ENCODE data around the gene AGAP1. TPM values are rescaled to one million over a fixed set of nuclear protein-coding genes. Genes with fewer than 3 reads are reported as not detected.
"Not testable (repeated sequence)": the region's sequence is repeated elsewhere in the genome, so short reads cannot be mapped to it uniquely, and the experiment has no call there.

Gene AGAP1
- total RNA-seq, 1 donor from 2014 or later: 13.5 TPM

GRCh38 chr2:235591231-235591730, 97.4 kb downstream of the AGAP1 start:
- DNase-seq (ENCODE audit: low spot score): no peak

DNA sequence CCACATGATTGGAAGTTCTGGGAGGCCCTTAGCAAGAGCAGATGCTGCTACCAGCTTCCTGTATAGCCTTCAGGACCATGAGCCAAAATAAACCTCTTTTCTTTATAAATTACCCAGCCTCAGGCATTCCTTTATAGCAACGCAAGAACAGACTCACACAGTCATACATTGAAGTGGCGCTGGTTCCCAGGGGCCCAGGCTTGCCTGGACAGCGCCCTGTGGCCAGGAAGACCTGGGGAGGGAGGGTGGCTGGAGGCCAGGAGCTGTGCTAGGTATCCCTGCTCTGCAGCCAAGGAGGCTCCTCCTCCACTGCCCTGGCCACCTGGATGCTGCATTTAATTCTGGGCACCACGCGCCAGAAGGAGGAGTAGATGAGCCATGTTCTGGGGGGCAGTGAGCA, 98.1 kb downstream of the AGAP1 start:
- no peak for DNase-seq (ENCODE audit: low spot score)

GRCh38 chr2:235592430-235592829, 98.6 kb downstream of the AGAP1 start:
- DNase-seq (ENCODE audit: low spot score): no peak

GRCh38 chr2:235592836-235593235, 99.0 kb downstream of the AGAP1 start:
- DNase-seq (ENCODE audit: low spot score): no peak

DNA sequence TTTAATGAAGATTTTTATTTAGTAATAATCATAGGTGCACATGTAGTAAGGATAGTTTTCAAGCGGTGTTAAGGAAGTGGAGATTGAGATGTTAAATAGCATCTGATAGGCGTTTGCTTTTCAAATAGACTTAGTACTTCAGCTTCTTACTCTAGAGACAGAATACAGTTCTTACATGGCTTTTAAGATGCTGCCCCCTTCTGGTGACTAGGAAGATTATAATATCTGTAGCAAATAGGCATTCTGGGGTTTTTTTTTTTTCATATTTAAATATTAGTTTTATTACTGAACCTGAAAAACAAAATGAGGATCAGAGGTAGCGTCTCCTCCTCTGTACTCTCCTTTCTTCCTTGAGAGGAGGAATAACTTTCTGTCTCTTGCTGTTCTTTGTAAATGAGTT, 100.2 kb downstream of the AGAP1 start:
- peak; percentile 63 for DNase-seq (ENCODE audit: low spot score)

DNA sequence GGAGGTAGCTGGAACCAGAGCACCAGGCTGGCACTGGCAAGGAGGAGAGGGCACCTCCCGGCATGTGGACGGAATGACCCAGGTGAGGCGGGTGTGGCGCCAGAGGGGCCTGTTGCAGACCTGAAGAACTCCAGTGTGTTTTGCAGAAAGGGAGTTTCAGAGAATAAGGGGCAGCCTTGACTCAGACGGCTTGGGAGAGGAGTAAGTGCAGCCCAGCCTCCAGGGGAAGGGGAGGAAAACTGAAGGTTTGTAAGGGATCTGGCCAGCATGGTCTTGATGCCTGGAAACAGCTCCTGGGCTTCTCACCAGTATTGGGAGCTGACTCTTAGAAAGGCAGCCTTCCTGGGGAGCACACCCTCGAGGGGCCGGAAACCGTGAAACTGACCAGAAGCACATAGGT, 101.1 kb downstream of the AGAP1 start:
- DNase-seq (ENCODE audit: low spot score): no peak

GRCh38 chr2:235595422-235596010, 101.7 kb downstream of the AGAP1 start:
- DNase-seq (ENCODE audit: low spot score): peak; percentile 73

DNA sequence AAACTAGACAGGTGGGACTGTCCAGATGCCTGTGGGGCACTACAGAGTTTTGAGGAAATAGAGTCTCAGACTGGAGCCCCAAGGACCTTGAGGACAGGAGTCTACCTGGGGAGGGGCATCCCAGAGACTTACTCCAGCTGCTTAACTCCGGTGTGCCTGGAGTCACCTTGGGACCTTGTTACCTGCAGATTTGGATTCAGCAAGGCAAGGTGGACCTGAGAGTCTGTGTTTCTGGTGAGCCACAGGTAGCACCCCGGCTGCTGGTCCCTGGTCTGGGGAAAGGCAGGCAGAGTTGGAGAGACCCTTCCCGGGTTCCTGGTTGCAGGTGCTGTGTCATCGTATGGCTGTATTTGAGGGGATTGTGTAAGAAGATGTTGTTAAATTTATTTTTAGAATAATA, 102.4 kb downstream of the AGAP1 start:
- no peak for DNase-seq (ENCODE audit: low spot score)

DNA sequence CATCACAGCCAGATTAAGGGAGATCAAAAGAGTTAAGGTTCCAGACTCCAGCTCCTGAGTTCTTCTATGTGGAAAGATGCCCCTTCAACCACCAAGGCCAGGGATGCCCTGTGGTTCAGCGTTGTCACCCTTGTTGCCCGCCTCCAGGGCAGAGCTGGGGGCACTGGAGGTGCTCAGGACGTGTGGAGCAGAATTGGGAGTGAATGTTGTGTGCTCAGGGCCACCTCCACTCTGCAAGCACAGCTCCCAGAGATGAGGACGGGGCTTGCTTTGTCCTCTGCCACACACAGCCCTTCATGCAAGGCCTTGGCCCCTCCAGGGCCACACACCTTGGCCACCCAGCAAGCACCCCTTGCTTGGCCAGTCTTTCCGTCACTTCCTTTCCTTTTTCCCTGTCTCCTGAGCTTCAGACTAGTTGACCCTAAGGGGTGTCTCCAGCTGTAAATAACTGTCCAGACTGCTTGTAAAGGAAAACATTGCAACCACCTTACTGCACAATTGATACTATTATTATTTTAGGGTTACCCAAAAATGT, 103.3 kb downstream of the AGAP1 start:
- no peak for DNase-seq (ENCODE audit: low spot score)

GRCh38 chr2:235598026-235598425, 104.2 kb downstream of the AGAP1 start:
- DNase-seq (ENCODE audit: low spot score): no peak

DNA sequence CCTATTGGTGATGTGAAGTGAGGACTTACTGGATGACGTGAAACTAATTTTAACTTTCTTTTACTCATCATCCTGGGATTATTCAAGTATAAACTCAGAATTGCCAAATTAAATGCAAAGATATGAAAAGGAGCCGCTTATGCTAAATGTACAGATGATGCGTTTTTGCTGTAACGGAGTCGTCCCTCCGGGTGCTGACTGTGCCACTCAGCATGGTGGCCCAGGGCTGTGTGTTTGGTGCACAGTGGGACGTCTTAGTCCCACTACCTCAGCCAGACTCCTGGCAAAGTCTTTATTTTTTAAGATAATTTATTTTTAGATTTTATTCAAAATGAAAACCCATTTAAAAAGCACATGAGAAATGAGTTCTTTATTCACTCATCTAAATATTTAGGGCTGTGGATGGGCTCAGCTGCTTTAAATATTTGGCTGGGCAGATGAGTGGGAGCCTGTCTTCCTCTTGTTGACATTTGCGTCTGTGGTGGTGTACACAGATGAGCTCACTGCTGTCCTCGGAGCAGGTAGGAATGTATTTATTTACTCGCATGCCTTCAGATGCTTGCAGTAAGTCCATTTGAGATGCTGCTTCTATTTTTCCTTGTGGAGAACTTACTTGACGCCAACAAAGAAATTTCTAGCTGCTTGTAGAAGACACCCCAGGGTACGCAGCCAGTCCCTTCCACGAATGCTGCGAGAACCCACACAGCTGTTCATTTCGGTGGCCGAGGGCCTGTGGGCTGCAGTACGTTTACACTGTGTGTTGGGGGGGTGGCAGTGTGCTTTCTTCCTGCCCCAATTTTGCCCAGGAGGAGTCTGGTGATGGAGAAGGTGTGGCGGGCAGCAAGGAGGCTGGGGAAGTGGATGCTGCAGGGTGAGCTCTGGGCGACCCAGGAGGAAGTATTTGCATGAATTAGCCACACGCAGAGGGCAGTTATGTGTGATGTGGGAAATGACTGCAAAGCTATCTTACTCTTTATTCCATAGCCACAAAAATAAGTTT, 105.0 kb downstream of the AGAP1 start:
- DNase-seq (ENCODE audit: low spot score): no peak

DNA sequence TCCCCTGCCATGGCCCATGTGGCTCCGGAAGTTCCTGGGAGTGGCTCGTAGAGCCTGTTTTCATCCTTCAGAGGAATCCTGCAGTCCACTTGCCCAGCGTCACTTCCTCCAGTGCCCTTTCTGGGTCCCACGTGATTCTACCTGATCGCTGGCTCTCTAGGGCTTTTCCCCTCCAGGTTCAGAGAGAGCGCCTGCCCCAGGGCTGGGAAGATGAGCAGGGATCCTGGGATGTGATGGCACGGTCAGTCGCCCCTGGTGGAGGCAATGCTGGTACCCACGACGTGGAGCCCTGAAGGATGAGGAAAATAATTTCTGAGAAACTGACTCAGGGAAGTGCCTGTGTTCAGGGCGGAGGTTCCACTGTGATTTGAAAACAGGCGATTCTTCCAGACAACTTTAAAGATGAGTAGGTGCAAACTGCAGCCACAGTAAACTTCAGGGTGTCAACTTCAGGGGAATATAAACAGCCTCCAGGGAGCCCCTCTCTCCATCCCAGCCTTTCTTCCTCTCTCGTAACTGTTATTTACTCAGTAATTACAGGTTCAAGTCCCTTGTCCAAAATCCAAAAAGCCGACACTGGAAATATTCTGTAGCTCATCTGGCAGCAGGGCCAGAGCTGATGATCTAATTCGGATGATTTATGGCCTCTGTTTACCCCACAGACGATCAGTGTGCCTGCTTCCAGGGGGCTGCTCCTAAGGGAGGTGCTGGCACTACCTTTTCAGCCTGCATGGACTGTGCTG, 105.9 kb downstream of the AGAP1 start:
- no peak for DNase-seq (ENCODE audit: low spot score)

- no peak for DNase-seq (ENCODE audit: low spot score)
These were observed 106.6 kb downstream of the AGAP1 start for GRCh38 chr2:235600406-235600805.

DNA sequence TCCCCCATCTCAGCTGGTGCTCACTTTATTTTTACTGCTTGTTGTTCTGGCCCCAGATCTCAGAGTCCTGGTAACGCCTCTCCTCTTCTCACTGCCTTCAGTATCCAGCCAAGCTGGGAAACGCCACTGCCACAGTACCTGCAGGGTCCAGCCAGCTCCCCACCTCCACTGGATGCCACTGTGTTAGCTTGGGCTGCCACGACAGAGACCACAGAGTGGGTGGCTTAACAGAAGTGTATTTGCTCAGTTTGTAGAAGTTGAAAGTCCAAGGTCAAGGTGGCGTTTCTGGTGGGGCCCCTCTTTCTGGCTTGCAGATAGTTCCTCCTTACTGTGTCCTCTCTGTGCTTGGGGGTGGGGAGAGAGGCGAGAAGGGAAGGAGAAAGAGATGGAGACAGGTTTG, 107.1 kb downstream of the AGAP1 start:
- DNase-seq (ENCODE audit: low spot score): no peak

- no peak for DNase-seq (ENCODE audit: low spot score)
These were observed 108.3 kb downstream of the AGAP1 start for GRCh38 chr2:235601960-235602704.

GRCh38 chr2:235602971-235603370, 109.1 kb downstream of the AGAP1 start:
- DNase-seq (ENCODE audit: low spot score): not testable (repeated sequence)

DNA sequence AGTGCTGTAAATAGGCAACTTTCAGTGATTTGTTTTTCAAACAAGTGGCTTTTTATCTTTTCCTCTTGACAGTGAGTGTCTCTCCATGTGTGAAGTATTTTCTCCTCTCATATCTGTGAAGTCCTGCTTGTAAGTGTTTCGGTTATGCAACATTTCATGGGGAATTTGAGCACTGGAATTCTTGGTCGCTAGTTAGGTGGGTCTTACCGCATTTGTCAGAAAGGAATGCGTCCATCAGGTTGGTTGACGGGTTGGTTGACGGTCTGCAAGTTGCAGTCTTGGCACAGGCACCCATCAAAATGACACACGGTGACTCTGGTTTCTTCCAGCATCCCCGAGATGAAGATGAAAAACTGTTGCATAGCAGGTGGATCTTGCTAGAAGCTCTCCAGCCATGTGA, 109.8 kb downstream of the AGAP1 start:
- no peak for DNase-seq (ENCODE audit: low spot score)

GRCh38 chr2:235605312-235606003, 111.6 kb downstream of the AGAP1 start:
- DNase-seq (ENCODE audit: low spot score): peak; percentile 95

DNA sequence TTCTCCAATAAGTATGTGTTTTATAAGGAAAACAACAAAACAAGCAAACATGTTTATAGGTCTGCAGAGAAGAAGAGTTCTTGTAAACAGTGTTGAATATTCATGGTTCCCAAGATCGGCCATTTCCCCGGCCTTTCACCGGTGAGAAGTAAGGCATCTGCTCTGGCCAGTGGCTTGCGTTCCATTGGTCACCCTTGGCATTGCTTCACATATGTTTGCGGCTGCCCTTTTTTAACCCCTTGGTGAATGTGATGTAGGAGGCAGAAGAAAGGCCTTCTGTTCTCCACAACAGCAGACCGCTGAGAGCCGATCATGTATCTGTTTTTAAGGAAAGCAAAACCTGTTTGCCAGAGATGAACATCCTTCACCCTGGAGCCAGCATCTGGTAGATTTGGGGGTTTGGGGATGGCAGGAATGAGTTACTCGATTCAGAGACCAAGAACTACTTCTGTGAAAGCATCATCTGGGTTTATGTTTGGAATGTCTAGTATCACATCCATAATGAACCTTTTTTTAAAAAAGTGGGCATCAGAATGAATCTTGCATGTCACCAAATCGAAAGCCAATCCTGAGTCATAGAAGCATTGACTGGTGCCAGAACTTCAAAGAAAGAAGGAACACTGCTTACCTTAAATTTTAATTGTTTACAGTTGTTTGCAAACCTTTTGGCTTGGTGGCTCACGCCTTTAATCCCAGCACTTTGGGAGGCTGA, 112.3 kb downstream of the AGAP1 start:
- DNase-seq (ENCODE audit: low spot score): no peak

Measured in umbilical cord (tissue), 2 donors.